Measurements from ENCODE around the gene NFIX.

The NFIX gene

DNA sequence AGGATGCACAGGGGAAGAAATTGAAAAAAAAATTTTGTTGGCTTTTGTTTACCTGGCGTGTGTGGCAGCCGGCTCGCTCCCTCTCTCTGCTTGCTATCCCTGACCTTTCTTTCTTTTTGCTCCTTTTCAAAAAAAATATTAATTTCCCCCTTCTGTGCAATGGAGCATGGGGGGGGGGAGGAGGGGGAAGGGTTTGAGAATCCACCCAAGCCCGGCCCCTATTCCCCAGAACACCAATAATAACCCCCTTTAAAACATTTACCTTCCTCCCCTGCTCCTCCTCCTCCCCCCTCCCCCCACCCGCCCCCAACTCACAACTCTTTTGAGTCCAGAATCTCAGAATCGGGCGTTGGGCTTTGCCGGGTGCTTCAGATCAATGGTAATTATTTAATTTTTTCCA lies 28.4 kb downstream of the NFIX start:
- no peak for FAIRE-seq

DNA sequence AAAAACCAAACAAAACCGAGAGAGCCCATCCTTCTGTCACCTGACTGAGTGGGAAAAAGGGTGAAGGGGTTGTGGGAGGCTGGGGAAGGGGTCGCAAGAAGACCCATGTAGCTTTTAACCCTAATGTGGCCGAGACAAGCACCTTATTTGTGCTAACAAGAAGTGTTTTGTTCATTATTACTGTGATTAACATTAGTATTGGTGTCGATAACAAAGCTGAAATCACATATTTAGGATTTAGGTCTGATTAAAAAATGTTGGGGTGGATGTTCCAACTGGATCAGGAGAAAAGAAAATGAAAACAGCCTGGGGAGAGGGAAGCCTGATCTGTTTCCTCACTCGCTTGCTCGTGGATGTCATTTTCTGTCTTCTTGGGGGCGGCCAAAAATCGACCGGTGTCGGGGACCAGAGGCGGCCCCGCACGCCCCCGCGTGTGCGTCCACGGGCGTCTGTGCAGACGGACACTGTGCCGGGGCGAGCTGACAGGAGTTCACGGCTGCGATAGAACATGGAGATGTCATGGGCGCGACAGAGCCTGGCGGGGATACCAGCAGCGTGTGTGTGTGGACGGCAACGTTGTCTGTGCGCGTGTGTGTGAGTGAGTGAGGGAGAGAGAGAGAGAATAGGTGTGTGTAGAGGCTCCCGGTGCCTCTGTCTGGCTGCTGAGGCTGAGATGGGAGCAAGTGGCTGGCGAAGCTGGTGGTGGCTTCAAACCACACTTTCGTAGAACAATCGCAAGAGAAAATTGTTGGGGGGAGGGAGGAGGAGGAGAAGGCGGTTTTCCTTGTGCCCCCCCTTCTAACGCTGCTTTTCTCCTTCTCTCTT lies 29.1 kb downstream of the NFIX start:
- no peak for FAIRE-seq

DNA sequence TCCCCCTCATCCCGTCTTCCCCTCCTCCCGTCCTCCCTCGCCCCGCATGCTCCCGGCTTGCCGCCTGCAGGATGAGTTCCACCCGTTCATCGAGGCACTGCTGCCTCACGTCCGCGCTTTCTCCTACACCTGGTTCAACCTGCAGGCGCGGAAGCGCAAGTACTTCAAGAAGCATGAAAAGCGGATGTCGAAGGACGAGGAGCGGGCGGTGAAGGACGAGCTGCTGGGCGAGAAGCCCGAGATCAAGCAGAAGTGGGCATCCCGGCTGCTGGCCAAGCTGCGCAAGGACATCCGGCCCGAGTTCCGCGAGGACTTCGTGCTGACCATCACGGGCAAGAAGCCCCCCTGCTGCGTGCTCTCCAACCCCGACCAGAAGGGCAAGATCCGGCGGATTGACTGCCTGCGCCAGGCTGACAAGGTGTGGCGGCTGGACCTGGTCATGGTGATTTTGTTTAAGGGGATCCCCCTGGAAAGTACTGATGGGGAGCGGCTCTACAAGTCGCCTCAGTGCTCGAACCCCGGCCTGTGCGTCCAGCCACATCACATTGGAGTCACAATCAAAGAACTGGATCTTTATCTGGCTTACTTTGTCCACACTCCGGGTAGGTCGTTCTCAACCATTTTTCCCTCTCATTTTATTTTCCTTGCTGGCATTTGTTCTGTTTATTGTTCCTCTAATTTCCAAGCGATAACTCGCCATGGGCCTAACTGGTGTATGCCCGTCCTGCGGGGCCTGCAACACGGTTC lies 29.8 kb downstream of the NFIX start:
- FAIRE-seq: no peak

DNA sequence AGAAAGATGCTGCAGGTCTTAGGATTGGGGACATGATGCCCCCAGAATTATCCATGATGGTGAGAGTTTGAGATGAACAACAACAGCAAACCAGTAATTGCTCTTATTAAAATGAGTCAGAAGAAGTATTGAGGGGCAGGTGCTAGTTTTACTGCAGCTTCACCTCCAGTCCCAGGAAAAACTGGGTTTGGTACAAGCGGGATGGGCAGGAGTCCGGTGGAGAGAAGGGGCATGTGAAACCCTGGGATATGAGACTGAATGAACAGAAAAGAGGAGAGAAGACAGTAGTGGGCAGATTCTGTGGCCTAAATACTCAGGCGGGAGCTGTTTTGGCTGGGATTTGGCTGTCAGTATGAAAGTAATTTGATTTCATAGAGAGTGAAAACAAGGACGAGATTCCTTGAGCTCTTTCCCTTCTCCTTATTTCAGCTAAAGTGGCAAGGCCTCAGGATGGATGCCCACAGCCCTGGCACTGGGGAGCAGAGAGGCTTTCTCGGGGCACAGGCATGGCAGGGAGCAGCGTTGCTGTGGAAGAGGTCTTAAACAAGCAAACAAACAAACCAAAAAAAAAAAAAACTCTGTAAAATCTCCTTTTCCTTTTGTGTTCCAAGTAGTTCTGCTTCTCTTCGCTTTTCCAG lies 30.7 kb downstream of the NFIX start:
- no peak for FAIRE-seq

DNA sequence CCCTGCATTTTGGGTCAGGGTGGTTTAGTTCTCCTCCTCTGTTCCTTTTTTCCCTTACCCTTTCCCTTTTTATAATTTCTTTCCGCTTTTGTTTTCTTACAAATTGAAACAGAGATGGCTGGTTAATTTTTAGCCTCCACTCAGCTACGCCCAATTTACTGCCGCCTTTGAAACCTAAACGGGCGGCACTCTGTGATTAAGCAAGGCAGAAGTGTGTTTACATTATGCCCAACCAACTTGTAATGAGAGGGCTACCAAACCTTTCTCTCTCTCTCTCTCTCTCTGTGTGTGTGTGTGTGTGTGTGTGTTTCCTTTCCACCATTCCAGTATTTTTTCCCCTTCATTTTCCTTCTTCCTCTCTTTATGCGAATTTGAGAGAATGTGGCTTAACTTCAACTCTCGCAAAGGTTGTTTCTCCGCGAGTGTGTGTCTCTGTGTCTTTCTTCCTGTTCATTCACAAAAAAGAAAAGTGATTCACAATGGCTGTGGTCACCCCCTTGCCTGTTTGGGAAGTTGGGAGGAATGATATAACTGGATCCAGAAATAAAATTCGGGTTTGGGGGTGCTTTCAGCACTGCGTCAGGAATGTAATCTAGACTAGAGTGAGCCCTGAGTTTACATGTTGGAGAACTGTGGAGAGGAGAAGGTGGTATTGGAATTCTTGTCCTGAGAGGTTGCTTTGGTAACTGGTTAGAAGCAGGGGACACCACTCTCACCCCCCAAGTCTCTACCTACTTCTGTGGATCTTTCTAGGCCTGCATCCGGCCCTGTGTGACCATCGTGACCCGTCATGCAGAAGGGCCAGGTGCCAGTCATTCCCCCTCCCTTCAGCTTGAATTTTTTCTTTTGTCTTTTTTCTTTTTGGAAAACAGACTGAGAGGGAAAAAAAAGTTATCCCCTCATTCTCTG lies 31.4 kb downstream of the NFIX start:
- FAIRE-seq: no peak

DNA sequence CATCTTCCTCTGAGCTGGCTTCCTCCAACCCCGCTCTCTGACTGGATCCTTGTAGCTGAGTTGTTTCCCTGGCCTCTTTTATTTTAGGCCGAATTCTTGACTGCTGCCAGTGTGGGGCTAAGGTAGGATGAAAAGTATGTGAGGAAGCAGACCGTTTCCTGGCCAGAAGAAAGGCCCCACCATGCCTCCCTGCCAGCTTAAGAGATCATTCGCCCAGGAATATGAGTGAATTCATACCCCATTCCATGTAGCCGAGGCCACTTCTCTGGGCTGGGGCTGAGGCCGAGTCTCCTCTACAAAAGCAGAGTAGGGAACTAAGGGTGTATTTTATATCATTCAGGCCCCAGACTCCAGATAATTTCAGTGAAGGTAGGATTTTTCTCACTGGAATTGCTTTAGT lies 32.3 kb downstream of the NFIX start:
- no peak for FAIRE-seq

DNA sequence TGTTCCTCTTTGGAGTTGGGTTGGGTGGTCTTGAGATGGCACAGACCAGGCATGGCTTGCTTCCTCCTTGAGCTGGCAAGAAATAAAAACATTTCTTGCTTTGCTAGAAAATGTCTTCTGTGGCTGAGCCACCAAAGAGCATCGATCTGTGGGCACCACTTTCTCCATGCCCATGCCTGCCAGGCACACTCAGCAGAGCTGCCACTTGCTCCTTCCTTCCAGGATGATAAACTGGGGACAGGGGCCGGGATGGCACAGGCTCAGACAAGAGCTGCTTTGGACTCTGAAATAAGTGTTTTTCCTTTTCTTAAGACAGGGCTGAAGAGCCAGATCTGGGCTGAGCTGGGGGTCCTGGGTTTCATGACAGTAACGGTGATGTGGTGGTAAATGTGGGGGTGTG lies 32.8 kb downstream of the NFIX start:
- FAIRE-seq: no peak

DNA sequence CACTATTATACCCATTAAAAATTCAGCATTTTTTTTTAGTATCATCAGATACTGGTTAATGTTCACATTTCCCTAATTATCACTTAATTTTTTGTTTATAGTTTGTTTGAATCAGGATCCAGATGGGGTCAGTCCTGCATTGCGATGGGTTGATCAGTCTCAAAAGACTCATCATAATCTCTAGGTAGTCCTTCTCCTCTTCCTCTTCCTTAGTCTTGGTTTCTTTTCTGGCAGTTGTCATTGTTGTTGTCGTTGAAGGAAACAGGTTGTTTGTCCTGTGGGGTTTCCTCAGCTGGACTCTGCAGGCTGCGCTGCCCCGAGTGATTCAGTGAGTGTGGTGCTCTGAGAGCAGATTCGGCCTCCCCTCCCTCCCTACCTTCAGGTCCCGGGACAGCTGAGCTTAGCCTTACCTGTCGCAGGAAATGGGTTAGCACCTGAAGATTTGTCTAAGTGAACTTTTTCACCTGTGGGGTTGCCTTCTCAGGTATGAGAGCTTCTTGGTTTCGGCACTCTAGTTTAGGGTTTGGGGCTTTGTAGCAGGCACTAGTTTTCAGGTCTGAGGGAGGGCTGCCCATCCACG lies 34.1 kb downstream of the NFIX start:
- no peak for FAIRE-seq

DNA sequence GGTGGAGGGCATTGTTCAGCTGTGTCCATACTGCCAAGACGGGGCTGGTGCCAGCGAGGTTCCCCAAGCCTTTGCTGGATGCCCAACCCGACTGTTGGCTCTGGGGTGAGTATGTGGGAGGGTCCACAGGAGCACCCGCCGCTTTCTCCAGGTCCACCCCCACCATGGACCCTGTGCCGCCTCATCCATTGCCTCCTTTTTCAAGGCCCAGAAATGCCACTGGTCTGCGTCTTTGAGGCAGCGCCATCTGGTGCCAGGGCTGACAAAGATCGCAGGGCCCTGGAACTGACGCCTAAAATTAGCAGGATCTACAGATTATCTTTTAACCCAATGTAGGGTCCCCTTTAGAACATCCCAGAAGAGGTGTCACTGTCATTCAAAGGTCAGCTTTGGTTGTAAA lies 34.6 kb downstream of the NFIX start:
- no peak for FAIRE-seq

DNA sequence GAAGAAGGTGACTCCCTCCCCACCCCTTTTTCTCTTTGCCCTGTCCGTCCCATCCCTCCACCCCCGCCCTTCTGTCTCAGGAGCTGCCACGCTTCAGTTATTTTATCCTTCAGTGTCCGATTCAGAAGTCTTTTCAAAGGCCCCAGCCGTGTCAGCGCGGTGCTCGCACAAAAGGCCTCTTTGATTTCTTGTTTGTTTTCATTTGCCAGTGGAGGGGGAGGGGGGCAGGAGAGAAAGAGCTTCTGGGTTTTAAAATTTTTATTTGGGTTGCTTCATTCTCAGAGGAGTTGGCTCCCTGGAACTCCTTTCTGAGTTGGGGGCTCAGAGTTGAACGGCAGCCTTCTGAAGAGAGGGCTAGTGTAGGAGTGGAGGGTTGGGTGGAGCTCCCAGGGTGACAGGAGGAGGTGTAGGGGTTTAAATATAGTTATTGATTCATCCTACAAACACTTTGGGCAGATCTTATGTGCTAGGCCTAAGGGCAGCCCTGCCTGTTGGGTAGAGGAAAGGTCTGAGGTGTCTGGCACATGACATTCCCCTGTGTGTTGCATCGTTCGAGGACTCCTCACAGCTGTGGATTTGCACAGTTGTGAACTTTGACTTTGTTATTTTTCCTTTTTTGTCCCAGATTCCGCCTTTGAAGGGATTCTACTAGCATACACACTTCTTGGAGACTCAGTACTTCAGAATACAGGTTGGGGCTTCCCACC lies 36.8 kb downstream of the NFIX start:
- no peak for FAIRE-seq

DNA sequence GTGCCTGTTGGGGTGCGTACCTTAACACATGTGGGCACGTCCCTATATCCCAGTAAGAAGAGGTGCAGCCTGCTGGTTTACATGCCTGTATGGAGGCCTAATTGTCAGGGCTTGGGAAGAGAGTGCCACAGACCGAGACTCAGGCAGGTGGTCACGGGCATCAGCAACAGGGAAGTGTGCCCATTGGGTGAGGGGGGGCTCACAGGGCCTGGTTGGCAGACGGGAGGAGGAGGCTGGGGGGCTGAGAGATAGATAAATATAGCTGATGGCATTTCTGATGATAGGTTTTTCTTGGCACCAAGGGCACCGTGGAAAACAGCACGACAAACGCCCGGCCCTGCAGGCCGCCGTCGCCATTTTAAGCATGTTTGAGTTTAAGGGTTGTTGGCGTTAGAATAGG lies 37.6 kb downstream of the NFIX start:
- no peak for FAIRE-seq

DNA sequence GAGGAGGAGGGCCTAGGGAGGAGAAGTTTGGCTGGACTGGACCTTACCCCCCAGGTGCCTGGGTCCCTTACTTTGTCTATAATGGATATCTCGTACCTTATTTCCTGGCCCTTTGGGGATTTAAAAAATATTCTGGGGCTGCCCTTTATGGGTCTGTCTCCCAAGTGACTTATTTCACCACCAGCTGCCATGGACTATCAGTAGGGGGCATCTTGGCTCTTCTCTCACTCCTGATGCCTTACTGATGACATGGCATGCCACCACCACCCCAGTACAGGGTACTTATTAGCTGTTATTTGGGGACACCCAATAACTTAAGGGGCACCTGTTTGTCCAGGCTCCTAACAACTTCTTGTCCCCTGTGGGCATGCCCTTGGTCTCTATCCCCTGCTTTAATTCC lies 38.0 kb downstream of the NFIX start:
- FAIRE-seq: no peak

DNA sequence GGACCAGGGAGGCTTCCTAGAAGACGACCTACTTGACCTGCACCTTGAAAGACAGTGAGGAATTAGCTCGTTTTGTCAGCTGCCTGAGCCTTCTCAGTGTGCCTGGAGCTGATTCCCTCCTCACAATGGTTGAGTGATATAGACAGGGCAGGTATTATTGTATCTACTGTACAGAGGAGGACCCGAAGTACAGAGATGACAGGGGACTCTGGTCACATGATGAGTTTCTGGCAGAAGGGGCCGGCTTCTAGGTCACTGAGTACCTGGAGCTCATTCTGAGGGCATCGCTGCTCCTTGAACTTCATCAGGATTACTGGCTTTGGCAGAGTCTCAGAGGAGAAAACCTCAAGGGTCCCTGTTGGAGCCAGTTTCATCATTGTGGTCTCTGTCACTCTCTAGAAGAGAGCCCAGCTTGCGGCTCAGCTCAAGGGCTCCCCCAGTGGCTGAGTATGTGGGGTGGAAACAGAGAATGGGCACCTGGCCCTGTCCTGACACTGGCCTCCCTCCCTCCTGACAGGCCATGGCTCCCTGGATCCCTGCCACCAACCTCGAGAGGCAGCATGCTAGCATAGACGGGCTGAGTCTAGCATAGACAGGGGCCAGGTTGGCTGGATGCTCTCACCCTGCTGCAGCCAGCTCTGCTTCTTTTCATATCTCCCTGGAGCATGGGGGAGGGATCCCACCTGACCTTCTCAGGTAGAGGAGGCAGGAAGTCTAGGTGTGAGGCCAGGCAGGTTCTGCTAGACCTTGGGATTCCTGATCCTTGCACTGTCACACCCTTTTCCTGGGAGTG lies 38.7 kb downstream of the NFIX start:
- FAIRE-seq: no peak

DNA sequence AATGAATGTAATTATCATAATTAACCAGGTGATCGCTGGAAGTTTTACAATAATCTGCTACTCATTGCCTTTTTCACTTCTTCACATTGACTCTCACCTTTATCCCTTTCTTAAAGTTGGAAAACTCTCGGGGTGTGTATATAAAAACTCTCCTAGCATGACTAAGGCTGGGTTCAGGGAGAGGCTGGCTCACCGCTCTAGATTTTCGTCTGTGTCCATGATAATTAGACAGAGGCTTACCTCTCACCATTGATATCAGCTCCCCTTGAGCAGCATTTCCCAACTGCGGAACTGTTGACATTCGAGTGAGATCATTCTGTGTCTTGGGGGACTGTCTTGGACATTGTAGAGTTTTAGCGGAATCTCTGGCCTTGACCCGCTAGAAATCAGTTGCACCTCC lies 39.4 kb downstream of the NFIX start:
- no peak for FAIRE-seq

DNA sequence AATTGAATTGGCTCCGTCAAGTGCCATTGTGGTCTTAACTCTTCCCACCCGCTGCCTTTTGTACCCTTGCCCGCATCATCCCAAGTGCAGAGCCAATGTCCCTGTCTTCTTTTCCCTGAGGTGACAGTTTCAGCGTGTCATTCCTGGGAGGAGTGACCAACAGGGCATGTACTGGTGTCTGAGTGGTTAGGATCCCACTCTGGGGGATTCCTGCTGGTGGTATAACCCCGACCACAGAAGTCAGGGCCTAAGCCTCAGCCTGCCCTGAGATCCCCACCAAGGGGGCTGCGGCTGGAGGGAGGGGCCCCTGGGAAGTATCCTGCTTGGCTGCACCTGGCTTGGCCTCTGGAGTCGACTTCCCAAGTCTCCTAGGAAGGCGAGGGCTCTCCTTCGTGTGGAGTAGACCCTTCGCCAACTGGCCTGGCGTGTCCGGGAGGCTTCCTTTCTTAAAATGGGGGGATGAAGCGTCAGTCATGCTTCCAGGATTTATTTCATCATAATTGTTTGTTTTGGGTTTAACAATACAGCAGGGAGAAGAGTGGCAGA lies 40.6 kb downstream of the NFIX start:
- FAIRE-seq: no peak

DNA sequence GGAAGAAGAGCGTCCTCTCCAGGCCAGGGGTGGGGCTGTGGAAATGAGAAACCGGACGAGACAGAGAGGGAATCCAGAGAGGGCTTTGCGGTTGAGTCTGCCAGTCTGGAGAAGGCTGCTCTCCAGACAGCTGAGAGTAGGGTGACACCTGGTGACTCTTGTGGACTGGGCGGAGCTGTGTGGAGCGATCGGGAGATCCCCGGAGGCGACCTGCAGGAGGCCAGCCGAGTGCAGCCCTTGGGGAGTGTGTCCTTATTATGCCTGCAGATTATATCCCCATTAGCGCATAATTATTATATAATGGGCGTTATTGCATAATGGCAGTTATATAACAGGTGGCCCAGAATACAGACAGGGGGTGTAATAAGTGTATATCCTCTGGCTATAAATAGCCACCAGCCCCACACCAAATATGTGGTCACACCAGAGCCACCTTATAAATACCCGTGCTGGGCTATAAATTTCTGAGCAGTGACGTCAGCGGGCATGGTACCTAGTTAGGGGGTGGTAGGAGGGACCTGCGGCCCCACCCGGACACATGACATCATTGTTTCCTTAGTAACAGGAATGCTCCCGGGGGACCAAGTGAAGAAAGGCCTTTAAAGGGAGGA lies 41.2 kb downstream of the NFIX start:
- FAIRE-seq: no peak

DNA sequence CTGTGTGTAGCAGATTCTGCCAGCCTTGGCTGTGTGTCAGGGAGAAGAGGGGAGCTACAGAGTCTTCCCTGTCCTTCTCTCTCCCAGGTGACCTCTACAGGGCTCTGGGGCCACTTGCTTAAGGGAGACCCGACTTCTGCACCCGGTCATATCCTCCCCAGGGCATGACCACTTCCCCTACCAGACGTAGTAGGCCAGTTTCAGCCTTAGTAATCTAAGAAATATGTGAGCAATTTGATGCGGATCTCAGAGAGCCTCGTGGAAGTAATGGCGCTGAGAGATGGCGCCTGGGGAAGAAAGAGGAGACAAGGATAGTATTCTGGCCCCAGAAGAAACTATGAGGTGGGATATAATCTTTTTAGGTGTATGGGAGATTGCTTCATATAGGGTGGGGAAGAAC lies 41.9 kb downstream of the NFIX start:
- FAIRE-seq: no peak

DNA sequence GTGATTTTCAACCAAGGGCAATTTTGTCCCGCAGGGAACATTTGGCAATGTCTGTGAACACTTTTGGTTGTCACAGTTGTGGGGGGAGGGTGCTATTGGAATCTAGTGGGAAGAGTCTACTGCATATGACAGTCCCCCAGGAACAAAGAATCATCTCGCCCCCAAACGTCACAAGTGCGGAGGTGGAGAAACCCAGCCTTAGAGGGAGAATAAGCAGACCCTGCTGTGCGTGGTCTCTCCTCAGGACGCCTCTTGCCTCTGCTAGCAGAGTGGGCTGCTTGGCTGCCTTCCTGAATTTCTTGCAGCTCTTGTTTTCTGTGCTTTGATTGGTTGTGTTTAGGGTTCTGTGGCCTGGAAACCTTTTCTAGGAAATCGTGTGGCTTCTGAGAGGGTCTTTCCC lies 42.5 kb downstream of the NFIX start:
- FAIRE-seq: no peak

DNA sequence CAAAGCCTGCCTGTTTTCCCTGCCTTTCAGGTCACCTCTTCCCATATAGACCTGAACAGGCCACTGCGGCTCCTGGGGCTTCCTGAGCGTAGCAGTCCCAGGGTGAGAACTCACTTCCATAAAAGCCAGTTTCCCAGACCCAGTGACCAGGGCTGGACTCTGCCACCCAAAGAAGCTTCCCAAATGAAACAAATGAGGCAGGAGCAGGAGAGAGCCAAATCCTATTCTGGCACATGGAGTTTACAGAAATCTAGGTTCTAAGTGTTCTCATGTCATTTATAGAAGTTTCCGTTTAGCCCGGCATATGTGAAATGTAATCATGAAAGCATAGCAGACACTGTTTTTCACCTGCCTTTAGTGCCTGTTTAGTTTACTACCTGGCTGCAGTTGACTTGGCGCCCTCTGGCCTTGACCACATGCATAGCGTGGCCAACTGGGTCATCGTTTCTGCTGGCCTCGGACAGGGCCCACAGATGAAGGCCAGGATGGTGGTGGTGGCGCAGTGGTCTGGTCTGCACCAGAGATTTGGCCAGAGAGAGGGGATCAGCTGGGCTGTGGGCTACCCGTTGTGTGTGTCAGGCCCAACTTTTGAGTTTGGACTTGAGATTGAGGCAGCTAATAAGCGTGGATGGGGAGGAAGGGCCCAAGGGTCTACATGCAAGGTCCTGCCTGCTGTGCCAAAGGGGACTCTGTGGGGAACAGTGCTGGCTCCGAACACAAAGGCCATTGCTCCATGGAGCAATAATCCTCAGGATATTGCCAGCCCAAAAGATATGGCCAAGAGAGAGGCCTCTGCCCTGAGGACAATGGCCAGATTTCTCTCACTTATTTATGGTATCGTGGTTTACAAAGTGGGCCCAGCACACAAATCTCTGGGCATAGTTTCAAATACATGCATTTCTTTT lies 43.3 kb downstream of the NFIX start:
- FAIRE-seq: no peak

Measured in G401.6 (cell line).